Liver (tissue), 9 donors: ENCODE results near the gene FBXW7. TPM values are rescaled to one million over a fixed set of nuclear protein-coding genes. Genes with fewer than 3 reads are reported as not detected.

Experiments used
- DNase-seq: peaks from one replicate; pipeline ENCODE4 v3.0.0-alpha.2; 2017; ENCODE audit warnings: low spot score
- H3K27ac ChIP-seq, 2 donors: one replicate each; pipeline ENCODE4 v1.7.0; 2013; ENCODE audit warnings: inconsistent platforms in 2 of 2, low read length in 2 of 2, control low read depth in 1 of 2, low read depth in 1 of 2, mild to moderate bottlenecking in 1 of 2
- H3K27me3 ChIP-seq, 4 donors: one replicate each; pipeline versions ENCODE4 v1.6.1 to v1.7.0; 2013; ENCODE audit warnings: low read length in 3 of 4, inconsistent platforms in 1 of 4, mild to moderate bottlenecking in 1 of 4, moderate library complexity in 1 of 4; ENCODE audit not compliant: control insufficient read depth in 4 of 4, insufficient read depth in 4 of 4
- H3K36me3 ChIP-seq, 4 donors: one replicate each; pipeline versions ENCODE4 v1.6.1 to v1.7.0; 2013; ENCODE audit warnings: low read length in 3 of 4, mild to moderate bottlenecking in 3 of 4, low read depth in 1 of 4, moderate library complexity in 1 of 4; ENCODE audit not compliant: control insufficient read depth in 4 of 4, insufficient read depth in 3 of 4
- H3K4me1 ChIP-seq, 4 donors: one replicate each; pipeline versions ENCODE4 v1.6.1 to v1.7.0; 2013; ENCODE audit warnings: low read length in 3 of 4, mild to moderate bottlenecking in 3 of 4, moderate library complexity in 1 of 4; ENCODE audit not compliant: control insufficient read depth in 4 of 4, insufficient read depth in 4 of 4
- H3K4me3 ChIP-seq, 3 donors: one replicate each; pipeline versions ENCODE4 v1.6.1 to v1.7.0; 2013; ENCODE audit warnings: low read length in 3 of 3, control low read depth in 1 of 3, low read depth in 1 of 3, mild to moderate bottlenecking in 1 of 3
- H3K9ac ChIP-seq, 2 donors: one replicate each; pipeline ENCODE4 v1.7.0; 2013; ENCODE audit warnings: low read length in 2 of 2, mild to moderate bottlenecking in 2 of 2, moderate library complexity in 2 of 2, control low read depth in 1 of 2, low read depth in 1 of 2
- H3K9me3 ChIP-seq, 4 donors: one replicate each; pipeline versions ENCODE4 v1.6.1 to v1.7.0; 2013; ENCODE audit warnings: low read length in 3 of 4; ENCODE audit not compliant: control insufficient read depth in 4 of 4
- EGR1 ChIP-seq, 2 donors: IDR thresholded peaks; 2 replicates each; pipeline ENCODE4 v1.6.1; 2016 to 2018; ENCODE audit warnings: antibody characterized with exemption in 2 of 2, low read depth in 2 of 2
- FOXA2 ChIP-seq: IDR thresholded peaks from 2 replicates; pipeline ENCODE4 v1.6.1; 2016; ENCODE audit warnings: antibody characterized with exemption
- GABPA ChIP-seq, 2 donors: IDR thresholded peaks in 1 of 2; conservative IDR thresholded peaks in 1 of 2; 2 replicates each; pipeline ENCODE4 v1.6.1; 2016; ENCODE audit warnings: antibody characterized with exemption in 2 of 2, mild to moderate bottlenecking in 1 of 2, moderate library complexity in 1 of 2
- HNF4A ChIP-seq, 2 donors: conservative IDR thresholded peaks; 2 replicates each; pipeline ENCODE4 v1.6.1; 2016; ENCODE audit warnings: antibody characterized with exemption in 2 of 2, mild to moderate bottlenecking in 2 of 2
- HNF4G ChIP-seq: IDR thresholded peaks from 2 replicates; pipeline ENCODE4 v1.6.1; 2016; ENCODE audit warnings: antibody characterized with exemption
- JUND ChIP-seq, 2 donors: IDR thresholded peaks; 2 replicates each; pipeline ENCODE4 v1.6.1; 2016; ENCODE audit warnings: antibody characterized with exemption in 2 of 2
- MAX ChIP-seq: IDR thresholded peaks from 2 replicates; pipeline ENCODE4 v1.6.1; 2016; ENCODE audit warnings: antibody characterized with exemption
- NR2F2 ChIP-seq: IDR thresholded peaks from 2 replicates; pipeline ENCODE4 v1.6.1; 2016; ENCODE audit warnings: antibody characterized with exemption
- RAD21 ChIP-seq, 2 donors: IDR thresholded peaks; 2 replicates each; pipeline ENCODE4 v1.6.1; 2016; ENCODE audit warnings: antibody characterized with exemption in 2 of 2, mild to moderate bottlenecking in 2 of 2
- REST ChIP-seq: IDR thresholded peaks from 2 replicates; pipeline ENCODE4 v1.6.1; 2016; ENCODE audit warnings: antibody characterized with exemption, mild to moderate bottlenecking
- SP1 ChIP-seq: IDR thresholded peaks from 2 replicates; pipeline ENCODE4 v1.6.1; 2018; ENCODE audit warnings: antibody characterized with exemption, mild to moderate bottlenecking
- TAF1 ChIP-seq: conservative IDR thresholded peaks from 2 replicates; pipeline ENCODE4 v1.6.1; 2016; ENCODE audit warnings: antibody characterized with exemption, mild to moderate bottlenecking
- YY1 ChIP-seq: IDR thresholded peaks from 2 replicates; pipeline ENCODE4 v1.6.1; 2016; ENCODE audit warnings: antibody characterized with exemption, mild to moderate bottlenecking
- WGBS: extraction: QIAGEN DNeasy Blood & Tissue Kit; methylation state at CpG from one replicate; pipeline ENCODE4 v1.1.7; 2013; 5-methylcytosine and 5-hydroxymethylcytosine counted together
- polyA plus RNA-seq, 2 donors: library from polyadenylated mRNA; stranded (reverse) in 1 of 2; unstranded in 1 of 2; fragments of 200-250 nt in 1 of 2; fragments of >200 nt in 1 of 2; fragmentation: Nextera tagmentation in 1 of 2; extraction: Ambion mirVana in 1 of 2; gene quantifications; one replicate each; pipeline versions ENCODE4 v1.2.1 to v1.2.3, GENCODE V29; 2013 to 2015
- total RNA-seq, 2 donors: library from RNA; depleted of rRNA; stranded (reverse); fragments of >200 nt; gene quantifications; one replicate each; pipeline ENCODE4 v1.2.3, GENCODE V29; 2014
- TF ChIP-seq, protein P1 (sequence below): fragments of 150-350 bp; IDR thresholded peaks from 2 replicates; pipeline ENCODE4 v1.5.1; 2017; ENCODE audit warnings: improper control_type of control experiment, low read depth, low read length; ENCODE audit not compliant: missing input control
- TF ChIP-seq, protein P2 (sequence below): IDR thresholded peaks from 2 replicates; pipeline ENCODE4 v1.6.1; 2016; ENCODE audit warnings: antibody characterized with exemption
- TF ChIP-seq, protein P3 (sequence below): IDR thresholded peaks from 2 replicates; pipeline ENCODE4 v1.6.1; 2016; ENCODE audit warnings: antibody characterized with exemption
- donor health status: healthy.
- donor health status: healthy.
- donor health status: healthy.
- donor health status: healthy.
- donor health status: healthy.

Gene FBXW7
- total and polyA plus RNA-seq, 4 donors = 4.0 to 56.9 (median 16.1) TPM

GRCh38 chr4:152360045-152360410 lies 175.9 kb downstream of the FBXW7 start:
- Histone ChIP-seq H3K4me1 (peaks cover 3 to 22% (median 7%) of the 10 kb centered on the region in 4 donors), H3K9ac (peak overlapping the region in 1 of 2 donors; percentile 18), H3K27ac (no peak overlapping the region), H3K9me3 (no peaks in the 10 kb centered on the region), H3K36me3 (no peaks in the 10 kb centered on the region), H3K4me3 (no peak overlapping the region), H3K27me3 (no peaks in the 10 kb centered on the region)
- WGBS = 81% methylated on average over 1 of the region's 1 CpG
- DNase-seq = no peak
- TF ChIP-seq SP1 = no peak
- no peak for TF ChIP-seq REST
- no peak for TF ChIP-seq HNF4G
- no peak for TF ChIP-seq HNF4A (conservative IDR thresholded peaks at IDR 0.05)
- TF ChIP-seq RAD21 (IDR thresholded peaks at IDR 0.05) = no peak
- no peak for TF ChIP-seq YY1
- TF ChIP-seq EGR1 (IDR thresholded peaks at IDR 0.05; ENCODE audit: low read depth in 2 of 2) = no peak
- TF ChIP-seq, protein P1, sequence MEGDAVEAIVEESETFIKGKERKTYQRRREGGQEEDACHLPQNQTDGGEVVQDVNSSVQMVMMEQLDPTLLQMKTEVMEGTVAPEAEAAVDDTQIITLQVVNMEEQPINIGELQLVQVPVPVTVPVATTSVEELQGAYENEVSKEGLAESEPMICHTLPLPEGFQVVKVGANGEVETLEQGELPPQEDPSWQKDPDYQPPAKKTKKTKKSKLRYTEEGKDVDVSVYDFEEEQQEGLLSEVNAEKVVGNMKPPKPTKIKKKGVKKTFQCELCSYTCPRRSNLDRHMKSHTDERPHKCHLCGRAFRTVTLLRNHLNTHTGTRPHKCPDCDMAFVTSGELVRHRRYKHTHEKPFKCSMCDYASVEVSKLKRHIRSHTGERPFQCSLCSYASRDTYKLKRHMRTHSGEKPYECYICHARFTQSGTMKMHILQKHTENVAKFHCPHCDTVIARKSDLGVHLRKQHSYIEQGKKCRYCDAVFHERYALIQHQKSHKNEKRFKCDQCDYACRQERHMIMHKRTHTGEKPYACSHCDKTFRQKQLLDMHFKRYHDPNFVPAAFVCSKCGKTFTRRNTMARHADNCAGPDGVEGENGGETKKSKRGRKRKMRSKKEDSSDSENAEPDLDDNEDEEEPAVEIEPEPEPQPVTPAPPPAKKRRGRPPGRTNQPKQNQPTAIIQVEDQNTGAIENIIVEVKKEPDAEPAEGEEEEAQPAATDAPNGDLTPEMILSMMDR = no peak
- TF ChIP-seq NR2F2 = no peak
- no peak for TF ChIP-seq TAF1
- no peak for TF ChIP-seq GABPA (IDR thresholded peaks at IDR 0.05 in 1 of 2, conservative IDR thresholded peaks at IDR 0.05 in 1 of 2)
- no peak for TF ChIP-seq JUND (IDR thresholded peaks at IDR 0.05)

GRCh38 chr4:152359208-152360044 lies 176.5 kb downstream of the FBXW7 start:
- peaks cover 3 to 22% (median 7%) of the 10 kb centered on the region in 4 donors for H3K4me1 ChIP-seq
- no peak overlapping the region for H3K4me3 ChIP-seq
- TF ChIP-seq HNF4G (no peak), JUND (IDR thresholded peaks at IDR 0.05) (no peak), RAD21 (IDR thresholded peaks at IDR 0.05) (no peak), EGR1 (IDR thresholded peaks at IDR 0.05; ENCODE audit: low read depth in 2 of 2) (no peak), HNF4A (conservative IDR thresholded peaks at IDR 0.05) (no peak), TAF1 (no peak), MAX (no peak), FOXA2 (no peak), SP1 (no peak), YY1 (no peak), GABPA (IDR thresholded peaks at IDR 0.05 in 1 of 2, conservative IDR thresholded peaks at IDR 0.05 in 1 of 2) (no peak)
- TF ChIP-seq, protein P1 = no peak
- TF ChIP-seq, protein P2, sequence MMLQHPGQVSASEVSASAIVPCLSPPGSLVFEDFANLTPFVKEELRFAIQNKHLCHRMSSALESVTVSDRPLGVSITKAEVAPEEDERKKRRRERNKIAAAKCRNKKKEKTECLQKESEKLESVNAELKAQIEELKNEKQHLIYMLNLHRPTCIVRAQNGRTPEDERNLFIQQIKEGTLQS = no peak
- TF ChIP-seq, protein P3, sequence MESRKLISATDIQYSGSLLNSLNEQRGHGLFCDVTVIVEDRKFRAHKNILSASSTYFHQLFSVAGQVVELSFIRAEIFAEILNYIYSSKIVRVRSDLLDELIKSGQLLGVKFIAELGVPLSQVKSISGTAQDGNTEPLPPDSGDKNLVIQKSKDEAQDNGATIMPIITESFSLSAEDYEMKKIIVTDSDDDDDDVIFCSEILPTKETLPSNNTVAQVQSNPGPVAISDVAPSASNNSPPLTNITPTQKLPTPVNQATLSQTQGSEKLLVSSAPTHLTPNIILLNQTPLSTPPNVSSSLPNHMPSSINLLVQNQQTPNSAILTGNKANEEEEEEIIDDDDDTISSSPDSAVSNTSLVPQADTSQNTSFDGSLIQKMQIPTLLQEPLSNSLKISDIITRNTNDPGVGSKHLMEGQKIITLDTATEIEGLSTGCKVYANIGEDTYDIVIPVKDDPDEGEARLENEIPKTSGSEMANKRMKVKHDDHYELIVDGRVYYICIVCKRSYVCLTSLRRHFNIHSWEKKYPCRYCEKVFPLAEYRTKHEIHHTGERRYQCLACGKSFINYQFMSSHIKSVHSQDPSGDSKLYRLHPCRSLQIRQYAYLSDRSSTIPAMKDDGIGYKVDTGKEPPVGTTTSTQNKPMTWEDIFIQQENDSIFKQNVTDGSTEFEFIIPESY = no peak
- 88% methylated on average over 9 of the region's 9 CpGs for WGBS
- no peaks in the 10 kb centered on the region for H3K36me3 ChIP-seq
- no peak overlapping the region for H3K9ac ChIP-seq
- DNase-seq = no peak
- H3K27me3 ChIP-seq = no peaks in the 10 kb centered on the region
- H3K27ac ChIP-seq = no peak overlapping the region
- H3K9me3 ChIP-seq = no peaks in the 10 kb centered on the region
